Astrocyte (in vitro differentiated cells and primary cell): ENCODE measurements around the gene OR52A5. TPM values are rescaled to one million over a fixed set of nuclear protein-coding genes. Genes with fewer than 3 reads are reported as not detected.

Source experiments
- DNase-seq: peaks from one replicate; pipeline ENCODE4 v3.0.0-alpha.2; 2010; ENCODE audit warnings: low read depth
- FAIRE-seq: peaks from 2 replicates; lab custom pipeline; 2011; peaks lifted over from hg19 to GRCh38; lab: Jason Lieb, UNC
- H2AFZ ChIP-seq: 2 replicates; pipeline ENCODE4 v1.6.0; 2012; ENCODE audit warnings: low read depth, low read length, inconsistent platforms
- H3K27ac ChIP-seq: 2 replicates; pipeline ENCODE4 v1.5.1; 2011; ENCODE audit warnings: low read depth, low read length, inconsistent platforms
- H3K27me3 ChIP-seq: 2 replicates; pipeline ENCODE4 v1.6.0; 2011; ENCODE audit warnings: low read length, inconsistent platforms; ENCODE audit not compliant: insufficient read depth
- H3K36me3 ChIP-seq: 2 replicates; pipeline ENCODE4 v1.5.1; 2011; ENCODE audit warnings: low read length, inconsistent platforms; ENCODE audit not compliant: insufficient read depth
- H3K4me1 ChIP-seq: 2 replicates; pipeline ENCODE4 v1.5.1; 2011; ENCODE audit warnings: low read length, inconsistent platforms; ENCODE audit not compliant: insufficient read depth
- H3K4me2 ChIP-seq: 2 replicates; pipeline ENCODE4 v1.6.0; 2012; ENCODE audit warnings: low read length, inconsistent platforms
- H3K4me3 ChIP-seq: 2 replicates; pipeline ENCODE4 v1.5.1; 2011; ENCODE audit warnings: low read depth, mild to moderate bottlenecking, low read length, inconsistent platforms; ENCODE audit not compliant: insufficient read depth
- H3K79me2 ChIP-seq: 2 replicates; pipeline ENCODE4 v1.6.0; 2012; ENCODE audit warnings: mild to moderate bottlenecking, low read length, inconsistent platforms; ENCODE audit not compliant: insufficient read depth
- H3K9ac ChIP-seq: 2 replicates; pipeline ENCODE4 v1.6.0; 2012; ENCODE audit warnings: mild to moderate bottlenecking, low read length, inconsistent platforms
- H3K9me3 ChIP-seq: 2 replicates; pipeline ENCODE4 v1.5.1; 2012; ENCODE audit warnings: low read depth, mild to moderate bottlenecking, low read length, inconsistent platforms; ENCODE audit not compliant: insufficient read depth
- H4K20me1 ChIP-seq: 2 replicates; pipeline ENCODE4 v1.6.0; 2012; ENCODE audit warnings: low read length, inconsistent platforms; ENCODE audit not compliant: insufficient read depth
- H3K27ac Mint-ChIP-seq: one replicate; pipeline ENCODE4 v1.8.0; 2021; ENCODE audit warnings: mild to moderate bottlenecking, mixed read lengths; ENCODE audit not compliant: unreplicated experiment
- H3K27me3 Mint-ChIP-seq: one replicate; pipeline ENCODE4 v1.8.0; 2021; ENCODE audit warnings: low read depth, mixed read lengths; ENCODE audit not compliant: unreplicated experiment
- H3K36me3 Mint-ChIP-seq: one replicate; pipeline ENCODE4 v1.8.0; 2021; ENCODE audit warnings: low read depth, mixed read lengths; ENCODE audit not compliant: unreplicated experiment
- H3K4me1 Mint-ChIP-seq: one replicate; pipeline ENCODE4 v1.8.0; 2021; ENCODE audit warnings: low read depth, mixed read lengths; ENCODE audit not compliant: unreplicated experiment
- H3K4me3 Mint-ChIP-seq: one replicate; pipeline ENCODE4 v1.8.0; 2021; ENCODE audit warnings: mild to moderate bottlenecking, moderate library complexity, mixed read lengths; ENCODE audit not compliant: unreplicated experiment
- H3K9me3 Mint-ChIP-seq: one replicate; pipeline ENCODE4 v1.8.0; 2021; ENCODE audit warnings: mild to moderate bottlenecking, mixed read lengths; ENCODE audit not compliant: unreplicated experiment
- EZH2 ChIP-seq: IDR thresholded peaks from 2 replicates; pipeline ENCODE4 v1.6.1; 2012; ENCODE audit warnings: mild to moderate bottlenecking, low read length, inconsistent platforms; ENCODE audit not compliant: insufficient read depth
- total RNA-seq: library from RNA; stranded (reverse); gene quantifications from 2 replicates; pipeline ENCODE4 v1.2.1, GENCODE V29; 2021
- TF ChIP-seq, protein P1 (sequence below): IDR thresholded peaks from 2 replicates; pipeline ENCODE4 v1.5.1; 2011; ENCODE audit warnings: low read depth, mild to moderate bottlenecking, inconsistent platforms, low read length, moderate library complexity; ENCODE audit not compliant: insufficient read depth

OR52A5 gene
- total RNA-seq, 1 donor from 2014 or later: not detected

DNA sequence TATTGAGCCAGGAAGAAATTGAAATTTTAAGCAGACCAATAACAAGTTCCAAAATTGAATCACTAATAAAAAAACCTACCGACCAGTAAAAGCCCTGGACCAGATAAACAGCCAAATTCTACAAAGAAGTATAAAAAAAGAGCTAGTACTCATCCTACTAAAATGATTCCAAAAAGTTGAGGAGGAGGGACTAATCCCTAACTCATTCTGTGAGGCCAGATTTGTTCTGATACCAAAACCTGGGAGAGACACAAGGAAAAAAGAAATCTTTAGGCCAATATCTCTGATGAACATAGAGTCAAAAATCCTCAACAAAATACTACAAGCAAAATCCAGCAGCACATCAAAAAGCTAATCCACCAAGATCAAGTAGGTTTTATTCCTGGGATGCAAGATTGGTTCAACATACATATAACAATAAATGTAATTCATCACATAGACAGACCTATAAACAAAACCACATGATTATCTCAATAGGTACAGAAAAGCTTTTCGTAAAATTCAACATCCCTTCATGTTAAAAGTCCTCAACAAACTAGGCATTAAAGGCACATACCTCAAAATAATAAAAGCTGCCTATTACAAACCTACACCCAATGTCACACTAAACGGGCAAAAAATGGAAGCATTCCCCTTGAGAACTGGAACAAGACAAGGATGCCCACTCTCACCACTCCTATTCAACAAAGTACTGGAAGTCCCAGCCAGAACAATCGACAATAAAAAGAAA lies 13.1 kb downstream of the OR52A5 start:
- Histone ChIP-seq H3K79me2 (no peaks in the 10 kb centered on the region), H2AFZ (no peak overlapping the region), H3K4me3 (no peak overlapping the region), H3K9me3 (no peaks in the 10 kb centered on the region), H3K27ac (no peak overlapping the region), H3K9ac (no peak overlapping the region), H4K20me1 (no peaks in the 10 kb centered on the region), H3K4me1 (no peaks in the 10 kb centered on the region), H3K4me2 (no peak overlapping the region), H3K36me3 (no peaks in the 10 kb centered on the region), H3K27me3 (no peaks in the 10 kb centered on the region)
- DNase-seq: no peak
- Mint-ChIP-seq H3K9me3 (no peaks in the 10 kb centered on the region), H3K36me3 (no peaks in the 10 kb centered on the region), H3K27me3 (no peaks in the 10 kb centered on the region), H3K4me1 (peaks cover 1% of the 10 kb centered on the region), H3K27ac (no peak overlapping the region), H3K4me3 (no peak overlapping the region)
- peak; percentile 20 for FAIRE-seq
- TF ChIP-seq, protein P1, sequence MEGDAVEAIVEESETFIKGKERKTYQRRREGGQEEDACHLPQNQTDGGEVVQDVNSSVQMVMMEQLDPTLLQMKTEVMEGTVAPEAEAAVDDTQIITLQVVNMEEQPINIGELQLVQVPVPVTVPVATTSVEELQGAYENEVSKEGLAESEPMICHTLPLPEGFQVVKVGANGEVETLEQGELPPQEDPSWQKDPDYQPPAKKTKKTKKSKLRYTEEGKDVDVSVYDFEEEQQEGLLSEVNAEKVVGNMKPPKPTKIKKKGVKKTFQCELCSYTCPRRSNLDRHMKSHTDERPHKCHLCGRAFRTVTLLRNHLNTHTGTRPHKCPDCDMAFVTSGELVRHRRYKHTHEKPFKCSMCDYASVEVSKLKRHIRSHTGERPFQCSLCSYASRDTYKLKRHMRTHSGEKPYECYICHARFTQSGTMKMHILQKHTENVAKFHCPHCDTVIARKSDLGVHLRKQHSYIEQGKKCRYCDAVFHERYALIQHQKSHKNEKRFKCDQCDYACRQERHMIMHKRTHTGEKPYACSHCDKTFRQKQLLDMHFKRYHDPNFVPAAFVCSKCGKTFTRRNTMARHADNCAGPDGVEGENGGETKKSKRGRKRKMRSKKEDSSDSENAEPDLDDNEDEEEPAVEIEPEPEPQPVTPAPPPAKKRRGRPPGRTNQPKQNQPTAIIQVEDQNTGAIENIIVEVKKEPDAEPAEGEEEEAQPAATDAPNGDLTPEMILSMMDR: no peak
- TF ChIP-seq EZH2: no peak

DNA sequence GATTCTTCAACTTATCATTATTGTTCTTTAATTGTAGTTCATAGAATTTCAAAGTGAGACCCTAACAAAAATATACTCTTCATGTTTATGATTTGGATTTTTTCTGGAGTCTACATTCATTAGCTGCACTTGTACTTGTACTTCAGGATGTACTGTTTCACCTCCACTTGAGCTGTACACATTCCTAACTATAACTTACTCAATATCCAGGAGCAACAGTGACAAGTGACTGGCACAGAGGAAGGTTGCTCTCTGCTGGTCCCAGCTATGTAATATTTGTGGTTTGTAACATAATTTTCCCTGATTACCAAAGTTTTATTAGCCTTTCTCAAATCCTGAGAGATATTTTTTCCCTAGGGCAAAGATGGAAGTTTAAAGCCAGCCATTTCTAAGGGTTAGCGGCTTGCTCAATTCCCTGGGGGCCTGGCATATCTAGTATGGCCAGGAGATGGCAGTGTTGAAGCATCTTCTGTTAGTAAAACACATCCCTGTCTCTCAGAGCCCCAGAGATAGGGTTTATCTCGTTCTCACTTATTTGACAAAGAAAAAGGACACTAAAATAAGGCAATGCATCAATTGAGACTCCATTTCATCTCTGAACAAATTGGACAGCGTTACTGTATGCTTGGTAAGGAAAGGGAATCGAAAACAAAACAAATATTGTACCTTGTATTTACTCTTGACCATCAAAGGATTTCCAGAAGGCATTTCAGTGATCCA lies 14.2 kb downstream of the OR52A5 start:
- H3K9me3 ChIP-seq: no peaks in the 10 kb centered on the region
- no peaks in the 10 kb centered on the region for H3K4me1 ChIP-seq
- DNase-seq (peak; percentile 27), FAIRE-seq (no peak)
- no peak overlapping the region for H3K9ac ChIP-seq
- peak overlapping the region; percentile 39 for H2AFZ ChIP-seq
- no peaks in the 10 kb centered on the region for H3K36me3 ChIP-seq
- no peaks in the 10 kb centered on the region for H3K36me3 Mint-ChIP-seq
- no peak overlapping the region for H3K4me3 Mint-ChIP-seq
- H3K4me1 Mint-ChIP-seq: peaks cover 1% of the 10 kb centered on the region
- no peaks in the 10 kb centered on the region for H3K27me3 ChIP-seq
- H3K27ac ChIP-seq: no peak overlapping the region
- TF ChIP-seq EZH2: no peak
- TF ChIP-seq, protein P1: peak; percentile 95
- no peak overlapping the region for H3K27ac Mint-ChIP-seq
- no peaks in the 10 kb centered on the region for H4K20me1 ChIP-seq
- H3K79me2 ChIP-seq: no peaks in the 10 kb centered on the region
- no peak overlapping the region for H3K4me3 ChIP-seq
- no peaks in the 10 kb centered on the region for H3K27me3 Mint-ChIP-seq
- no peaks in the 10 kb centered on the region for H3K9me3 Mint-ChIP-seq
- H3K4me2 ChIP-seq: no peak overlapping the region
